Testis (tissue), 2 donors: Measurements from ENCODE around the gene FRMD5.

Experiments
- POLR2A ChIP-seq: fragments of 450-650 bp; IDR thresholded peaks from one replicate; pipeline ENCODE4 v1.6.1; 2017; ENCODE audit warnings: antibody characterized with exemption, mild to moderate bottlenecking, moderate library complexity
- TF ChIP-seq, protein P1 (sequence below), 3 experiments: fragments of 450-650 bp in 2 of 3; fragments of 200-600 bp in 1 of 3; sonication (generic) in 1 of 3; IDR thresholded peaks; one replicate each; pipeline ENCODE4 v1.5.1; 2016 to 2019; ENCODE audit warnings: antibody characterized with exemption in 3 of 3, mild to moderate bottlenecking in 2 of 3, moderate library complexity in 1 of 3

DNA sequence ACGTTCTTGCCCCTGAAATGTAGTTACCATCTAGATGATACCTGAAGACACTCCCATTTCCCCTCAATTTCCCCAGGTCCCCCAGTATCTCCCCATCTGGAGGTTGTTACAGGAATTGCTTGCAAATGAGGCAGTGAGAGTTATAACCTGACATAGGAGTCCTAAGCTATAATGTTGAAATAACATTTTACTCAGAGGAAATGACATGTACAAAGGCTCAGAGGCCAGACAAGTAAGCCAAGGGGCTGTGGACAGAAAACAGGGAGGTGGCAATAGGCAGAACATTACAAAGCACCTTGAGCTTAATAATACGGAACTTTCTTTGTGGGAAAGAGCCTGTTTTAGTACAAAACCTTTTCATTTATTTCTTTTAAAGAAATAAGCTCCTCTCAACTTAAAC is 171.9 kb downstream of the FRMD5 start:
- TF ChIP-seq POLR2A, result no peak
- TF ChIP-seq, protein P1, sequence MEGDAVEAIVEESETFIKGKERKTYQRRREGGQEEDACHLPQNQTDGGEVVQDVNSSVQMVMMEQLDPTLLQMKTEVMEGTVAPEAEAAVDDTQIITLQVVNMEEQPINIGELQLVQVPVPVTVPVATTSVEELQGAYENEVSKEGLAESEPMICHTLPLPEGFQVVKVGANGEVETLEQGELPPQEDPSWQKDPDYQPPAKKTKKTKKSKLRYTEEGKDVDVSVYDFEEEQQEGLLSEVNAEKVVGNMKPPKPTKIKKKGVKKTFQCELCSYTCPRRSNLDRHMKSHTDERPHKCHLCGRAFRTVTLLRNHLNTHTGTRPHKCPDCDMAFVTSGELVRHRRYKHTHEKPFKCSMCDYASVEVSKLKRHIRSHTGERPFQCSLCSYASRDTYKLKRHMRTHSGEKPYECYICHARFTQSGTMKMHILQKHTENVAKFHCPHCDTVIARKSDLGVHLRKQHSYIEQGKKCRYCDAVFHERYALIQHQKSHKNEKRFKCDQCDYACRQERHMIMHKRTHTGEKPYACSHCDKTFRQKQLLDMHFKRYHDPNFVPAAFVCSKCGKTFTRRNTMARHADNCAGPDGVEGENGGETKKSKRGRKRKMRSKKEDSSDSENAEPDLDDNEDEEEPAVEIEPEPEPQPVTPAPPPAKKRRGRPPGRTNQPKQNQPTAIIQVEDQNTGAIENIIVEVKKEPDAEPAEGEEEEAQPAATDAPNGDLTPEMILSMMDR (IDR thresholded peaks at IDR 0.05), result no peak
